Testis (tissue), 2 donors: ENCODE results near the gene ERC2.

ENCODE experiments used
- CTCF ChIP-seq, 3 experiments: fragments of 450-650 bp in 2 of 3; fragments of 200-600 bp in 1 of 3; sonication (generic) in 1 of 3; IDR thresholded peaks; one replicate each; pipeline ENCODE4 v1.5.1; 2016 to 2019; ENCODE audit warnings: antibody characterized with exemption in 3 of 3, mild to moderate bottlenecking in 2 of 3, moderate library complexity in 1 of 3
- POLR2A ChIP-seq: fragments of 450-650 bp; IDR thresholded peaks from one replicate; pipeline ENCODE4 v1.6.1; 2017; ENCODE audit warnings: antibody characterized with exemption, mild to moderate bottlenecking, moderate library complexity

GRCh38 chr3:55813268-55814097, 654.8 kb downstream of the ERC2 start:
- no peak for TF ChIP-seq CTCF (IDR thresholded peaks at IDR 0.05)
- TF ChIP-seq POLR2A, result no peak
